ENCODE results near the gene SPDYE1. TPM values are rescaled to one million over a fixed set of nuclear protein-coding genes. Genes with fewer than 3 reads are reported as not detected.
"Not testable (repeated sequence)": the region's sequence is repeated elsewhere in the genome, so short reads cannot be mapped to it uniquely, and the experiment has no call there.

Gene SPDYE1
- total RNA-seq, 1 experiment from 2014 or later = not detected

DNA sequence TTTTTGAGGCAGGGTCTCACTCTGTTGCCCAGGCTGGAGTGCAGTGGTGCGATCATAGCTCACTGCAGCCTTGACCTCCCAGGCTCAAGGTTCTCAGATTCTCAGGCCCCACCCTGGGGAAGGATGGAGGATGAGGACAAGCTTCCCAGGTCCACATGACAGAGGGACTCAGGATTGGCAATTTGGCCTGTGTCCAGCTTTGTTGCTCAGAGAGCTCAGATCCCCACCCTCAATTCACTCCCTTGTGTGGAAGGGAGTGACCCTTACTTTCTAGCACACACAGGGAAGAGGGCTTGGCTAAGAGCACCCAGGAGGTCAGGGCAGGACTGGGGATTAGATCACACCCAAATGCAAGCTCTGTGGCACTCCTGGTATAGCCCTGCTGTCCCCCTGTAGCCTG is 6.9 kb upstream of the SPDYE1 start:
- not testable (repeated sequence) for DNase-seq (ENCODE audit: low read depth)

DNA sequence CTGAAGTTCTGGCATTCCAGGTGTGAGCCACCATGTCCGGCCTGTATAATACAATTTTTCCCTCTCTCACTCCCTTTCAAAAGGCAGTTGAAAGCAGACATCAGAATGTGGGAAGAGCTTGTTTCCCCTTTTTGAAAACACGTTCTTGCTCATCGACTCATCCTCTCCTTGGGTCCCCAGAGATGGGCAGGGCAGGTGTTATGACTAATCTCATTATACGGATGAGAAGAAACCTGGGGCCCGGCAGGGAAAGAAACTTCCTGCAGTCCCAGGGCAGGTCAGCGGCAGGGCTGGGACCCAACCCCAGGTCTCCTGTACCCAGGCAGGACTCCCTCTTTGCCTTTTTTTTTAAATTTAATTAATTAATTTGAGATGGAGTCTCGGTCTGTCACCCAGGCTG is 4.8 kb upstream of the SPDYE1 start:
- DNase-seq (ENCODE audit: low read depth) = peak; percentile 81

DNA sequence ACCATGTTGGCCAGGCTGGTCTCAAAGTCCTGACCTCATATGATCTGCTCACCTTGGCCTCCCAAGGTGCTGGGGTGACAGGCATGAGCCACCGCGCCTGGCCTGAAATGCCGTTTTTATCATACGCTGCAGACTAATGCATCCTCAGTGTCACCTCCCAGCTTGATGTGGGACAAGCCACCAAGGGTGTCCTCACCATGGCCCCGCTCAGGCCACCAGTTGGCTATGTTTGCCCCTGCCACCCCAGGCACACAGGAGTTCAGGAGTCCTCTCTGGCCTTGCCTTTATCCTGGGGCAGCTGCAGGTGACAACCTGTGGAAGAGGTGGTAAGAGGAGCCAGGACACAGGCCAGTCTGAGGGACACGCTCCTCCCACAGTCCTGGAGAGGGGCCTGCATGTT is 3.0 kb upstream of the SPDYE1 start:
- not testable (repeated sequence) for DNase-seq (ENCODE audit: low read depth)

DNA sequence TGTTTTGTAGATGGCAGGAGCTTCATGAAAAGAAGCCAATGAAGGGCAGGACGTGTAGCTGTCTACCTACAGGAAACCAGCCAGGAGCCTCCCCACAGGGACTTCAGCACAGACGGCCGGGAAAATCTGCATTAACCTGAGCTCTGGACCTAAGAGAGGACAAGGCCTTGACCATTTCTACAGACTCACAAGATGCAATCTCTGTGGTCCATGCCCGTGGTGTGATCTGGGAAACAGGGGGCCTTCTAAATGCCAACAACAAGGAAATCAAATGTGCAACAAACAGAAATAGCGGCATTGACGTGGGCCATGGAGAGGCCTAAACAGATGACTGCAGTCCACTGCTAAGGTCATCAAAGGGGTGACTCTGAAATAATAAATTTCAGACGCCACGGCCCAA is 14.4 kb downstream of the SPDYE1 start:
- not testable (repeated sequence) for DNase-seq (ENCODE audit: low read depth)

DNA sequence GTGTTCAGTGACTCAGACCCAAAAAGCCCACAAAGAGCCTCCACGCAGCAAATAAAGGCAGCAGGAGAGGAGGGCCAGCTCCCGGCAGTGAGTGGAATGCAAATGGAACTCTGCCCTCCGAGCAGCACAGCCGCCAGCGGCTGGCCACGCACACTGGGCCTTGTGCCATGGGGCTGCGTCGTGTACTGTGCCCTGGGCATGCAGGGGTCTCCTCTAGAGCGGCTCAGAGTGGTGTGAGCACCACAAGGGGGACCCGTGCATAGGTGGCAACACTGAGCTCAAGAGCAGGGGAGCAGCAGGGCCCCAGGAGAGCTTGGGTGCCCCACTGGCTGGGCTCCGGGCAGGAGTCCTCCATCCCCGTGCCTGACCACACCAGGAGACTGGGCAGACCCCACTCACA is 17.4 kb downstream of the SPDYE1 start:
- DNase-seq (ENCODE audit: low read depth) = not testable (repeated sequence)

DNA sequence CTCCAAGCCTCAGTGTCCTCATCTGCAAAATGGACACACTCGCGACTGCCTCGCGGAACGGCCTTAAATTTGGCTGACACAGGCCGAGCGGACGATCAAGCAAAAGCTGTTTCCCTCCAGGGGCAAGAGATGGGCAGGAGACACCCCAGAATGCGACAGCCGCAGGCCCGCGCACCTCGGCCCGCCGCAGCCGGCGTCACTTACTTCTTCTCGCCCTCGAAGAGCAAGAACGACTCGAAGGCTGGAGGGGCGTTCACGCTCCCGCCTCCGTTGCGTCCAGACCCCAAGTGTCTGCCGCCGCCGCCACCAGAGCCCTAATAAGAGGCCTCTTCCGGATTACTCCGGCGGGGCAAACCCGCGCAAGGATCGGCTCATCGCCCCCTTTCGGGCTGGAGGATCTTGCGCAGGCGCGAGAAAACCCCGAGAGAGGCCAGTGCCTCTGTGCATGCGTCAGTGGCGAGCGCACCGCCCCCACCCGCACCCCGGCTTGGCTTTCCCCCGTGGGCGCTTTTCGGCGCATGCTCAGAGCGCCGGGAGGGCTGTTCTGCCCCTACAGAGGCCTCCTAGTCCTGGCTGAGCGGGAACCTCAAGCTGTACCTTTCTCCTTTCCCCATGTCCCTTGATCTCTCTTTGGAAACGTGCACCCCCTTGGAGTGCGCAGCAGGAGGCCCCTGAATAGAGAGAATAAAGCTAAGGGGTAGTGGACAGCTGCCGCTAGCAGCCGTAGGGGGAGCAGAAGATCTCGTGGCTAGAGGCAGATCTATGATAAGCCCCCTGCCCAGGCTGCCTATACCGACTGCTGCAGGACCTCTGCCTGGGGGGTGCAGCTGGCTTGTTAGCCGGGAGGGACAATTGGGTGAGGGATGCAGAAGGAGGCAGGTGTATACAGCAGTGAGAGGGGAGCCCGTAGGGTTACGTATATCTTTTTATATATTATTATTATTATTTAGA is 21.4 kb downstream of the SPDYE1 start:
- DNase-seq (ENCODE audit: low read depth) = peak; percentile 97

DNA sequence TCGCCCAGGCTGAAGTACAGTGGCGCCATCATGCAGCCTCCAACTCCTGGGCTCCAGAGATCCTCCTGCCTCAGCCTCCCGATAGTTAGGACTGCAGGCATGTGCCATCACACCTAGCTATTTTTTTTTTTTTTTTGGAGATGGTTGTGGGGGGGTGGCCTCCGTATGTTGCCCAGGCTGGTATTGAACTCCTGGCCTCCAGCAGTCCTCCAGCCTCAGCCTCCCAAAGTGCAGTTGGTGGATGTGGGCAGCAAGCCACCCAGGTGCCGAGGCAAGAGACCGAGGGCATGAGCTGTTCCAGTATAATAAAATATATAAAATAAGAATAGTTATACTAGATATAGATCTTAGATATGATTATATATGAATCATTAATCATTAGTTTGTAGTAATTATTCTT is 22.1 kb downstream of the SPDYE1 start:
- DNase-seq (ENCODE audit: low read depth) = not testable (repeated sequence)

DNA sequence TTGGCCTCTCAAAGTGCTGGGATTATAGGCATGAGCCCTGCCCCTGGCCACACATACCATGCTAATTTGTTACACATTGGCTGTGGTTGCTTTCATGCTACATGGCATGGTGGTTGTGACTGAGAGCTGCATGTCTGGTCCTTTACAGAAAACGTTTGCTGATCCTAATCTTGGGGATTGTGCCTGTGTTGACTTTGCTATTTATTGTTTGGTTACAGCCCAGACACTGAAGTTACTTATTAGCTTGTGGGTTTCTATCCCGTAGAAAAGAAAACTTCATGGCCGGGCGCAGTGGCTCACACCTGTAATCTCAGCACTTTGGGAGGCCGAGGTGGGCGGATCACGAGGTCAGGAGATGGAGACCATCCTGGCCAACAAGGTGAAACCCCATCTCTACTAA is 24.4 kb downstream of the SPDYE1 start:
- DNase-seq (ENCODE audit: low read depth) = not testable (repeated sequence)

DNA sequence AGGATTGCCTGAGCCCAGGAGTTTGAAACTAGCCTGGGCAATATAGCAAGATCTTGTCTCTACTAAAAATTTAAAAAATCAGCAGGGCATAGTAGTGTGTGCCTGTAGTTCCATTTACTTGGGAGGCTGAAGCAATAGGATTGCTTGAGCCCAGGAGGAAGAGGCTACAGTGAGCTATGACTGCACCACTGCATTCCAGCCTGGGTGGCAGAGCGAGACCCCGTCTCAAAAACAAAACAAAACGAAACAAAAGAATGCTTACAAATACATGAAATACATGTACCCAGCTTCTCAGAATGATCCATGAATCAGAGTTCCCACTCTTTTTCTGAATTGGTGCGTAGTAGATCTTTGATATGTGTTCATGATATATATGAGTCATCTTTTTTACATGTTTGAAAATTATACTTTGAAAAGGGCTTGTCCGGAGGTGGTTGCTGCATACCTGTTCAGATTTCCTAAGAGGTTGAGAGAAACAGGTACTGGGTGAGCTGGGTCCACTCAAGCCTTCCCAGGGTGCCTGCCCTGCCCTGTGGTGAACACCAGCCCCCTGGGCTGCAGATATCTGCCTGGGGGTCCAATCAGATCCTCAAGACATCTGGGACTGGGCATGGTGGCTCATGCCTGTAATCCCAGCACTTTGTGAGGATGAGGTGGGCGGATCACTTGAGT is 25.2 kb downstream of the SPDYE1 start:
- DNase-seq (ENCODE audit: low read depth) = not testable (repeated sequence)

DNA sequence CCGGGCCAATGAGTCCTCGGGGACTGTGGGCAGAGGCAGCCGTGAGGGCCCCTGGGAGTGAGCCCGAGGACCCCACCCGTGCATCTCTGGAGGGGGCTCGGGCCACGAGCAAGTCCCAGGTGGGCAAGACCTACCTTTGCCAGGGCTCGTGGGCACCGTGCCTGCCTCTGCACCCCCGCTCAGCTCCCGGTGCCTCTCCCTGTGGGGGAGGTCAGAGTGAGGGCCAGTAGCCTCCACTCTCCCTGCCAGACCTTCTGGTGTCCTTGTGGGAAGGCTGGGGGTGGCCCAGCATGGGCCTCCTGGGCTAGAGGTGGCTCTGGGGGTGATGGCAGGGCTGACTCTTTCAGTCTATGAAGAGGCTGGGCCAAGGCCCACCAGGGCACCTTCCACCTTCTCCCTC is 31.7 kb downstream of the SPDYE1 start:
- DNase-seq (ENCODE audit: low read depth) = not testable (repeated sequence)

DNA sequence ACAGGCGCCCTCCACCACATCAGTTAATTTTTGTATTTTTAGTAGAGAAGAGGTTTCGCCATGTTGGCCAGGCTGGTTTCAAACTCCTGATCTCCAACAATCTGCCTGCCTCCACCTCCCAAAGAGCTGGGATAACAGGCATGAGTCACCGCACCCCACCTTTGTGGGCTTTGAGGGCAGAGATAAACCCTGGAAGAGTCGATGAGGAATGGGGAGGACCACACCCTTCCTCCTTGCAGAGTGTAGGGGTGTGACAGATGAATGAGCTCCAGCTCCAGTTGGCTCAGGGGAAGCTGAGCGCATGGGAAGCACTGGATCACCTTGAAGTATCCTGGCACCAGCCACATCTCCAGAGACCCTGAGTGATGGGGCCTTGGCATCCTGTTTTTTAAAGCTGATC is 32.3 kb downstream of the SPDYE1 start:
- DNase-seq (ENCODE audit: low read depth) = not testable (repeated sequence)

DNA sequence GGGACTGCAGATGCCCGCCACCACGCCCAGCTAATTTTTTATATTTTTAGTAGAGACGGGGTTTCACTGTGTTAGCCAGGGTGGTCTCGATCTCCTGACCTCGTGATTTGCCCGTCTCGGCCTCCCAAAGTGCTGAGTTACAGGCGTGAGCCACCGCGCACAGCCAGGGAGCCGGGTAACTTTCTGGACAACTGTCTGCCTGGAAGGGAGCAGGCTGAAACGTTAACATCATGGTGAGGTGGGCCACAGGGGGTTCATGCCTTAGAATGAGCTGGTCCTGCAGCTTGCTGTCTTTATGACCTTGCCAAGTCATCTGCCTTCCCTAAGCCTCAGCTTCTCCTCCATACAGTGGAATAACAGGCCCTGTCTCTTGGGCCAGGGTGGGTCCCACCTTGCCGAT is 33.6 kb downstream of the SPDYE1 start:
- not testable (repeated sequence) for DNase-seq (ENCODE audit: low read depth)

DNA sequence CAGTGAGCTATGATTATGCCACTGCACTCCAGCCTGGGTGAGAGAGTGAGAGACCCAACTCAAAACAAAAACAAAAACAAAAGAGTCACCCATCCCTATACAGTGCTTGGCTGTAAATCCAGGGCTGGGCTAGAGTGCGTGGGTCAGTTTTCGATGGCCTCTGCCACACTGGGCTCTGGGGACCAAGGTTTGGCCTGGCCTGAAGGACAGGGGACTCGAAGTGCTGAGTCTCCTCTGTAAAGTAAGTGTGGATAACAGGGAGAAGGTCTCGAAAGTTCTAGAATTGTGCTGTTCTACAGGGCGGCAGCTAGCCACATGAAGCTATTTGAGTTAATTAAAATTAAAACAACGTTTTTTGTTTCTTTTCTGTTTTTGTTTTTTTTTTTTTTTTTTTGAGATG is 34.3 kb downstream of the SPDYE1 start:
- not testable (repeated sequence) for DNase-seq (ENCODE audit: low read depth)

DNA sequence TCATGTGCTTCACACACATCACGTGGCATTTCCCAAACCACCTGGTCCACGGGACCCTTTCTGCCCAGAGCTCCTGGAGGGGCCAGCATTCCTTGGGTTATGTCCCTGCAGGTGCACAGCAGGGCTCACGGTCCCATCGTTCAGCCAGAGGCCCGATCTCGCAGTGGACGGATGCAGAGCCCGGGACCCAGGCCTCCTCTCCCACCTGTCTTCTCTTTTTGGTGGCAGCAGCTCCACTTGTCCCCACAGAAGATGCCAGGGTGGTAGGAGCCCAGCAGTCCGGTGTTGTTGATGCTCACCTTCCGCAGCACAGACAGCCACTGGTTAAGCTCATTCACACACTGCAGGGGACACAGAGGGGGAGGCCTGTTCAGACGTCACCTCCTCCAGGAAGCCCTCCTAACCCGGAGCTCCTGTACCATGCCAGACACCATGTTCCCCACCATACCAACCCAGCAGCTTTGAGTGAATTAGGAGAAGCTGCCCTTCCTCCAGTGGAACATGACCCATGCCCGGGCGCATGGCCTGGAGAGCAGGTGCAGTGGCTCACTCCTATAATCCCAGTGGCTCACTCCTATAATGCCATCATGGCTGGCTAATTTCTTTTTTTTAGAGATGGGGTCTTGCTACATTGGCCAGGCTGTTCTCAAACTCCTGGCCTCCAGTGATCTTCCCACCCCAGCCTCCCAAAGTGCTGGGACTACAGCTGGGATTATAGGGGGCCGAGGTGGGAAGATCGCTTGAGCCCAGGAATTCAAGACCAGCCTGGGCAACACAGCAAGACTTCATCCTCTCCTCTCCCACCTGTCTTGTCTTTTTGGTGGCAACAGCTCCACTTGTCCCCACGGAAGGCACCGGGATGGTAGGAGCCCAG is 36.5 kb downstream of the SPDYE1 start:
- DNase-seq (ENCODE audit: low read depth) = not testable (repeated sequence)

DNA sequence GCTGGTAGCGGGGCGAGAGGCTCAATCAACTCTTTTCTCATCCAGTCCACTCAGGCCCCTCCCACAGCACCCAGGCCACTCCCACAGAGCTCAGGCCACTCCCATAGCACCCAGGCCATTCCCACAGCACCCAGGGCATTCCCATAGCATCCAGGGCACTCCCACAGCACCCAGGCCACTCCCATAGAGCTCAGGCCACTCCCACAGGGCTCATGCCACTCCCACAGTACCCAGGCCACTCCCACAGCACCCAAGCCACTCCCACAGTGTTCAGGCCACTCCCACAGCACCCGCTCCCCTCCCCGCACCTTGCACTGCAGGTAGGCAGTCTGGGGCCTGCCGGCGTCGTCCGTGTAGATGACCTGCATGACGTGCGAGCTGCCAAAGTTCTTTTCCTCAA is 38.7 kb downstream of the SPDYE1 start:
- DNase-seq (ENCODE audit: low read depth) = peak; percentile 29

DNA sequence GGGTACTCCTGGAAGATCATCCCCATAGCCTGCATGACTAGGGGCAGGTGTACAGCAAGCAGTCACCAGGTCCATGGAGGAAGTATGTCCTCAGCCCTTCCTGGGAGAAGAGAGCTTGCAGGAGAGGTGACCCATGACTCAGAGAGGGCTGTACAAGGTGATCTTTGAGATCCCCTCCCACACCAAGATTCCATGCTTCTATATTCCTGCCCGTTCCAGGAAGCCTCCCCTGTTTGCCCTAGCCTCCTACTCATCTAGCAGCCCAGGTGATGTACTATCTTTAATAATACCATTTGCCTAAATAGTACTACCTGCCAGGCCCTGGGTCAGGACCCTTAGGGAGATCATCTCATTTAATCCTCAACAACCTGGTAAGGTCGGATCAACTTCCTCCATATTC is 40.3 kb downstream of the SPDYE1 start:
- DNase-seq (ENCODE audit: low read depth) = not testable (repeated sequence)

DNA sequence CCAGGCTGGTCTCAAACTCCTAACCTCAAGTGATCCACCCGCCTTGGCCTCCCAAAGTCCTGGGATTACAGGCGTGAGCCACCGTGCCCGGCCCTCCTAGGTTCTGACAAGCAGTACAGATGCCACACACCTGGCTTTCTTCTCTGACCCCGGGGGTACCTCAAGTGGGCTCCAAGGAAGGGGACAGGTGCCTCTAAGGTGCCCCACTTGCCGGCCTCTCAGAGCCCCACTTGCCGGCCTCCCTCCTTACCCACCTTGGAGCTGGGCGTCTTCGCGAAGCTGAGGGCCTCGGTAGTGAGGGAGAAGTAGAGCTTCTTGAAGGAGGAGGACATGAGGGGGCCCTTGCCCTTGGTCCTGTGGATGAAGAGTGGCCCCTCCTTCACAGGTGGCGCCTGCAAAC is 40.9 kb downstream of the SPDYE1 start:
- DNase-seq (ENCODE audit: low read depth) = not testable (repeated sequence)

DNA sequence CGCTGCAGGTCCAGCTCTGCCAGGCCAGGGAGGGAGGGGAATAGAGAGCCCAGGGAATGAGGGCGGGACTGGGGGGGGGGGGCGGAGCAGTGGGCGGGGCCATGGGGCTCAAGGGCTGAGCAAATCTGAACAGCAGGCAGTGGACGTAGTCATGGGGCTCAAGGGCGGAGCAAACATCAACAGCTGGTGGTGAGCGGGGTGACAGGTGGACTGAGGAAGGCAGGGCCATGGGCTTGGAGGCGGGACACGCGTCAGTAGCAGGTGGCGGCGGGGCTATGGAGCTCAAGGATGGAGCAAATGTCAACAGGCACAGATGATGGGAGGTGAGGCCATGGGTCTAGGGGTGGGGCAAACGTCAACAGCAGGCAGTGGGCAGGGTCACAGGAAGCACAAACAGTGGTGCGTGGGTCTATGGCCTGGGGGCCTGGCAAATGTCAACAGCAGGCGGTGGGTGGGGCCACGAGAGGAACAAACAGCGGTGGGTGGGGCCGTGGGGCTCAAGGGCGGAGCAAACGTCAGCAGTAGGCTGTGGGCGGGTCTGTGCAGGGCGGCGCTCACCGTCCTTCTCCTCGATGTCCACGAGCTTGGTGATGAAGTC is 41.4 kb downstream of the SPDYE1 start:
- peak; percentile 83 for DNase-seq (ENCODE audit: low read depth)

DNA sequence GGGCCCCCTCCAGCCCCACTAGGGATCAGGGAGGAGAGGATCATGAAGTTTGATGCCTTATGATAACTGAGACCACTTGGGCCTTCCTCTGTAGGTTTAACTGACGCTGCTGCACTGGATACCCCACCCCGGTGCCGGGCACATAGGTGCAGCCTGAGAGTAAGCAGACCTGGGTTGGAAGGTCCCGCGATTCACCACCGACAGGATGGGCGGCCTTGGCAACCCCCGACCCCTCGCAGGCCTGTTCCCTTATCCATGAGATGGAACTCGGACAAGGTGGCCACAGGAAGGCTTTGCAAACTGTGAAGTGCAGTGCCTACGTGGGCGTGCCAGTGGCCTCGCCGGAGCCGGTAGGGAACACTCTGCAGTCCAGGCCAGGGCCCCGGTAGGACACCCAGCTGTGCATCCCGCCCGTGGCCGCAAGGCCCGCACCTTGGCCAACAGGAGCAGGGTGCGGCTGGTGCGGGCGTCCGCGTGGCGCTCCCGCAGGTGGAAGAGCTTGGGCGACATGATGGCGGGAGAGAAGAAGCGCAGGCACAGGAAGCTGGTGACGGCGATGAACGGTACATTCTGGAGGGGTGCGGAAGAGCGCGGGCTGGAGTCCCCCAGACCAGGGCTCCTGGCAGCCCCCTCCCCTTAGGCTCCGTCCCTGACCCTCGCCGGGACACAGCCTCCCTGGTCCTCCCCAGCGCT is 42.2 kb downstream of the SPDYE1 start:
- DNase-seq (ENCODE audit: low read depth) = not testable (repeated sequence)

DNA sequence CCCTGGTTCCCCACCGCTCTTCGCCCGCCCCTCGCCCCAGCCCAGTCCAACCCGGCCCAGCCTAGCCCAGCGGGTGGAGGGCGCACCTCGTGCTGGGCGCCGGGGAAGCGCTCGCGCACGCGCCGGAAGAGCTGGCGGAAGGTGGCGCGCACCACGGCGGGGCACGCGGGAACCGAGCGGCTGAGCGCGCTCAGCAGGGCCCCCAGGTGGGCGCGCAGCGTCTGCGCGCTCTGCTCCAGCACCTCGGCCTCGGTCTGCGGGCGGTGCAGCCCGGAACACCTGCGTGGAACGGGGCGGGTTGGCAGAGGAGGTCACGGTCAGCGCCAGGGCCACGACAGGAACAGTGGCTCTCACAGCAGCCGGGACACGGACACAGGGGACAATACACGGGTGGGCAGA is 42.8 kb downstream of the SPDYE1 start:
- not testable (repeated sequence) for DNase-seq (ENCODE audit: low read depth)

DNA sequence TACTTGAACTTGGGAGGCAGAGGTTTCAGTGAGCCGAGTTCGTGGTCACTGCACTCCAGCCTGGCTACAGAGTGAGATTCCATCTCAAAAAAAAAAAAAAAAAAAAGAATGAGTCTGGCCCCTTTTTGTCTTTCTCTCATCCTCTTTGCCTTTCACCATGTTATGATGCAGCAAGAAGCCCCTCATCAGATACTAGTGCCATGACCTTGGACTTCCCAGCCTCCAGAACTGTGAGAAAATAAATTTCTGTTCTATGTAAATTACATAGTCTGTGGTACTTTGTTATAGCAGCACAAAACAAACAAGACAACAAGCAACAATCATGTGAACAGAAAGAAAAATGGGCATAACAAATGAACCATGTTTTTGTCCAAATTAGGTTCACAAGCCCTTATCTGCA is 44.5 kb downstream of the SPDYE1 start:
- DNase-seq (ENCODE audit: low read depth) = no peak

Data from LHCN-M2 (cell line).